Activated CD8-positive, alpha-beta memory T cell treated with anti-CD3 and anti-CD28 coated beads, Interleukin-2, amount 50 U/mL, for 24 hours (primary cell): ENCODE data around the gene PRPF31.
"Not testable (repeated sequence)": the region's sequence is repeated elsewhere in the genome, so short reads cannot be mapped to it uniquely, and the experiment has no call there.

Experiments used
- DNase-seq: peaks from one replicate; pipeline ENCODE4 v3.0.0-alpha.2; 2020; ENCODE audit errors: extremely low read depth

The PRPF31 gene

GRCh38 chr19:54115109-54116063 is at the start of gene PRPF31, which contains the start of gene TFPT:
TSS of gene PRPF31 (plus strand) at chr19:54115754. CDS start at chr19:54118279, 2,525 bp downstream.
TSS of gene TFPT (minus strand) at chr19:54115657. CDS start at chr19:54115269, 388 bp downstream.
- peak; percentile 96 for DNase-seq

- DNase-seq, result no peak
Observed at GRCh38 chr19:54069470-54069869, 46.1 kb upstream of the PRPF31 start.

GRCh38 chr19:54073829-54074228 is 41.7 kb upstream of the PRPF31 start:
- no peak for DNase-seq

- DNase-seq, result no peak
Observed at GRCh38 chr19:54074851-54075250, 40.7 kb upstream of the PRPF31 start.

GRCh38 chr19:54077334-54077733 is 38.2 kb upstream of the PRPF31 start:
- no peak for DNase-seq

- no peak for DNase-seq
Observed at GRCh38 chr19:54081032-54081431, 34.5 kb upstream of the PRPF31 start, which contains the start of gene TARM1. TSS of gene TARM1 (minus strand) at chr19:54081365. CDS start at chr19:54081340, 25 bp downstream.

- DNase-seq, result no peak
Observed at GRCh38 chr19:54084410-54084809, 31.1 kb upstream of the PRPF31 start.

- no peak for DNase-seq
Observed at GRCh38 chr19:54094426-54095000, 21.0 kb upstream of the PRPF31 start.

GRCh38 chr19:54095136-54095858 is 20.3 kb upstream of the PRPF31 start:
- no peak for DNase-seq

GRCh38 chr19:54095859-54096616 is 19.5 kb upstream of the PRPF31 start:
- not testable (repeated sequence) for DNase-seq

- no peak for DNase-seq
Observed at GRCh38 chr19:54096617-54097106, 18.9 kb upstream of the PRPF31 start.

- no peak for DNase-seq
Observed at GRCh38 chr19:54099190-54099902, 16.2 kb upstream of the PRPF31 start.

GRCh38 chr19:54099903-54100255 is 15.7 kb upstream of the PRPF31 start:
- DNase-seq, result not testable (repeated sequence)

- DNase-seq, result no peak
Observed at GRCh38 chr19:54100561-54100960, 15.0 kb upstream of the PRPF31 start, which contains the start of gene OSCAR. TSS of gene OSCAR (minus strand) at chr19:54100803. CDS start at chr19:54100792, 11 bp downstream.

GRCh38 chr19:54102421-54103169 is 13.0 kb upstream of the PRPF31 start, which contains the start of gene NDUFA3:
TSS of gene NDUFA3 (plus strand) at chr19:54102855. CDS start at chr19:54102879, 24 bp downstream.
- DNase-seq, result peak; percentile 90

- DNase-seq, result no peak
Observed at GRCh38 chr19:54104998-54105715, 10.4 kb upstream of the PRPF31 start.

- DNase-seq, result no peak
Observed at GRCh38 chr19:54105796-54106195, 9.8 kb upstream of the PRPF31 start.

GRCh38 chr19:54106716-54107115 is 8.8 kb upstream of the PRPF31 start:
- DNase-seq, result no peak
